Trophoblast cell (in vitro differentiated cells and primary cell): ENCODE results near the gene CENPO.

Source experiments
- DNase-seq, 2 donors: peaks; one replicate each; pipeline ENCODE4 v3.0.0-alpha.2; 2016
- H2AFZ ChIP-seq: 2 replicates; pipeline ENCODE4 v1.6.1; 2013; ENCODE audit warnings: low read length, moderate library complexity, mild to moderate bottlenecking; ENCODE audit not compliant: insufficient read depth, poor library complexity
- H2AK5ac ChIP-seq: 2 replicates; pipeline ENCODE4 v1.6.1; 2013; ENCODE audit warnings: mild to moderate bottlenecking, low read length
- H2BK120ac ChIP-seq: 2 replicates; pipeline ENCODE4 v1.6.1; 2013; ENCODE audit warnings: low read length, mild to moderate bottlenecking, moderate library complexity; ENCODE audit not compliant: insufficient read depth, poor library complexity
- H2BK12ac ChIP-seq: 2 replicates; pipeline ENCODE4 v1.6.1; 2013; ENCODE audit warnings: mild to moderate bottlenecking, low read length, moderate library complexity
- H2BK5ac ChIP-seq: 2 replicates; pipeline ENCODE4 v1.6.1; 2013; ENCODE audit warnings: low read length, low read depth, moderate library complexity, mild to moderate bottlenecking; ENCODE audit not compliant: poor library complexity
- H3K14ac ChIP-seq: 2 replicates; pipeline ENCODE4 v1.6.1; 2013; ENCODE audit warnings: mild to moderate bottlenecking, low read length
- H3K18ac ChIP-seq: 2 replicates; pipeline ENCODE4 v1.6.1; 2013; ENCODE audit warnings: mild to moderate bottlenecking, low read length
- H3K23ac ChIP-seq: 2 replicates; pipeline ENCODE4 v1.6.1; 2013; ENCODE audit warnings: low read length
- H3K27ac ChIP-seq: 2 replicates; pipeline ENCODE4 v1.5.1; 2013; ENCODE audit warnings: low read depth, mild to moderate bottlenecking, inconsistent platforms, low read length, moderate library complexity
- H3K27me3 ChIP-seq: 2 replicates; pipeline ENCODE4 v1.6.1; 2013; ENCODE audit warnings: inconsistent platforms, mild to moderate bottlenecking, low read length, moderate library complexity; ENCODE audit not compliant: insufficient read depth
- H3K36me3 ChIP-seq, 2 experiments: 1 replicate in 1 of 2; 2 replicates in 1 of 2; pipeline ENCODE4 v1.6.1; 2013; ENCODE audit warnings: low read length in 2 of 2, mild to moderate bottlenecking in 2 of 2, moderate library complexity in 1 of 2; ENCODE audit not compliant: insufficient read depth in 2 of 2, control insufficient read depth in 1 of 2
- H3K4ac ChIP-seq: 2 replicates; pipeline ENCODE4 v1.6.1; 2013; ENCODE audit warnings: low read depth, mild to moderate bottlenecking, low read length, moderate library complexity
- H3K4me1 ChIP-seq, 2 experiments: 1 replicate in 1 of 2; 2 replicates in 1 of 2; pipeline ENCODE4 v1.6.1; 2013; ENCODE audit warnings: low read length in 2 of 2, mild to moderate bottlenecking in 2 of 2, moderate library complexity in 1 of 2; ENCODE audit not compliant: insufficient read depth in 2 of 2, control insufficient read depth in 1 of 2
- H3K4me2 ChIP-seq: 2 replicates; pipeline ENCODE4 v1.6.1; 2013; ENCODE audit warnings: inconsistent platforms, mild to moderate bottlenecking, low read length, moderate library complexity
- H3K4me3 ChIP-seq: 2 replicates; pipeline ENCODE4 v1.5.1; 2013; ENCODE audit warnings: mild to moderate bottlenecking, low read depth, low read length, inconsistent platforms
- H3K79me1 ChIP-seq: one replicate; pipeline ENCODE4 v1.6.1; 2013; ENCODE audit warnings: low read length
- H3K79me2 ChIP-seq: 2 replicates; pipeline ENCODE4 v1.6.1; 2013; ENCODE audit warnings: low read length, mild to moderate bottlenecking; ENCODE audit not compliant: control insufficient read depth, insufficient read depth, poor library complexity
- H3K9ac ChIP-seq: 2 replicates; pipeline ENCODE4 v1.6.1; 2013; ENCODE audit warnings: mild to moderate bottlenecking, low read length
- H3K9me3 ChIP-seq: 2 replicates; pipeline ENCODE4 v1.6.1; 2013; ENCODE audit warnings: low read depth, mild to moderate bottlenecking, control low read depth, inconsistent platforms, low read length; ENCODE audit not compliant: insufficient read depth
- H4K12ac ChIP-seq: 2 replicates; pipeline ENCODE4 v1.6.1; 2013; ENCODE audit warnings: low read depth, mild to moderate bottlenecking, low read length, moderate library complexity
- H4K8ac ChIP-seq: 2 replicates; pipeline ENCODE4 v1.6.1; 2013; ENCODE audit warnings: low read depth, mild to moderate bottlenecking, low read length, moderate library complexity
- H4K91ac ChIP-seq: one replicate; pipeline ENCODE4 v1.6.1; 2013; ENCODE audit warnings: low read depth, mild to moderate bottlenecking, low read length, moderate library complexity
- WGBS: extraction: QIAGEN DNeasy Blood & Tissue Kit; methylation state at CpG from one replicate; pipeline ENCODE4 v1.1.7; 2013; ENCODE audit warnings: missing lambda C conversion rate; ENCODE audit not compliant: insufficient read length, insufficient coverage; ENCODE audit errors: extremely low coverage; 5-methylcytosine and 5-hydroxymethylcytosine counted together

CENPO gene

DNA sequence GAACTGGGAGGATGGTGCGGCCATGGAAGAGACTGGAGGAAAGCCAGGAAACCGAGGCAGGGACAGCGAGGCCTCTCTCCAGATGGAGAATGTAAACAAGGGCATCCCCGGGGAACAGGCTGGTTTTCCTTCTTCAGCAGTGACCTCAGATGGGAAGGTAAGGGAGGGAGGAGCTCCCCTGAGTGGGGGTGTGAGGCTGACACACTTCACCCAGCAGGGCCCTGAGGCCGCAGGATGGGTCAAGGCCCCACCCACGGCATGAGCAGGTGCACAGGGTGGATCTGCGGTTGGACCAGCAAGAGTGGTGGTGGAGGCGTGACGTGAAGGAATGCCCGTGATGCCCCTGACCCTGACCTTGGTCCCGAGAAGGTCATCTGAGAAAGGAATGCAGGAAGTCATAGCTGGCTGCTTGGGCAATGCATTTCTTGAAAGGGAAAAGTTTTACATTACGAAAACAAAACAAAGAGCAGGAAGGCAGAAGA lies 78.7 kb downstream of the CENPO start:
- Histone ChIP-seq H3K4me1 (peaks cover 3 to 4% of the 10 kb centered on the region in 2 experiments), H3K79me2 (no peaks in the 10 kb centered on the region), H3K23ac (no peak overlapping the region), H2BK120ac (no peak overlapping the region), H3K14ac (no peak overlapping the region), H3K9ac (no peak overlapping the region), H3K18ac (no peak overlapping the region), H3K79me1 (no peaks in the 10 kb centered on the region), H3K4me2 (no peak overlapping the region), H2AFZ (no peak overlapping the region), H3K27ac (no peak overlapping the region), H3K36me3 (no peaks in the 10 kb centered on the region), H3K4me3 (no peak overlapping the region), H2BK12ac (no peak overlapping the region), H2BK5ac (no peak overlapping the region), H4K12ac (no peak overlapping the region), H2AK5ac (no peak overlapping the region), H3K27me3 (no peaks in the 10 kb centered on the region), H4K8ac (no peak overlapping the region), H3K4ac (no peak overlapping the region), H4K91ac (no peak overlapping the region), H3K9me3 (peaks cover 2% of the 10 kb centered on the region)
- peak; percentile 12 to 34 for DNase-seq
- WGBS: no CpG with 5 or more reads among the region's 12 CpGs
